H1 (cell line): ENCODE data around the gene VPS13A. TPM values are rescaled to one million over a fixed set of nuclear protein-coding genes. Genes with fewer than 3 reads are reported as not detected.

ENCODE experiments used
- SAP30 ChIP-seq: fragments of 300-600 bp; sonication (generic); IDR thresholded peaks from 2 replicates; pipeline ENCODE4 v1.7.1; 2012; ENCODE audit warnings: low read length, moderate library complexity, mild to moderate bottlenecking, inconsistent platforms; ENCODE audit not compliant: insufficient read depth, insufficient replicate concordance
- TCF12 ChIP-seq: IDR thresholded peaks from 2 replicates; pipeline ENCODE4 v1.6.1; 2011; ENCODE audit warnings: low read depth, mild to moderate bottlenecking, low read length
- polyA plus RNA-seq, 7 experiments: library from polyadenylated mRNA; depleted of rRNA in 3 of 7; stranded (reverse) in 5 of 7; unstranded in 2 of 7; fragments of >200 nt in 5 of 7; fragments of 200-250 nt in 2 of 7; gene quantifications; 1 replicate in 5 of 7; 2 replicates in 1 of 7; 4 replicates in 1 of 7; pipeline versions ENCODE4 v1.2.1 to v1.2.3, GENCODE V29; 2011 to 2013; ENCODE audit warnings: missing spikeins in 2 of 7, mixed read lengths in 2 of 7
- total RNA-seq: library from RNA; stranded (reverse); fragmentation: NEBNext Ultra II Directional; extraction: Animal tissue kit (Norgen Biotek cat#: 25700); gene quantifications from 2 replicates; pipeline ENCODE4 v1.2.1, GENCODE V29; 2021

VPS13A gene
- total and polyA plus RNA-seq, 2 of the 8 experiments (the other 6 are each of a cell fraction or from before 2014, with no cell fraction given), result 6.0 to 36.5 TPM

DNA sequence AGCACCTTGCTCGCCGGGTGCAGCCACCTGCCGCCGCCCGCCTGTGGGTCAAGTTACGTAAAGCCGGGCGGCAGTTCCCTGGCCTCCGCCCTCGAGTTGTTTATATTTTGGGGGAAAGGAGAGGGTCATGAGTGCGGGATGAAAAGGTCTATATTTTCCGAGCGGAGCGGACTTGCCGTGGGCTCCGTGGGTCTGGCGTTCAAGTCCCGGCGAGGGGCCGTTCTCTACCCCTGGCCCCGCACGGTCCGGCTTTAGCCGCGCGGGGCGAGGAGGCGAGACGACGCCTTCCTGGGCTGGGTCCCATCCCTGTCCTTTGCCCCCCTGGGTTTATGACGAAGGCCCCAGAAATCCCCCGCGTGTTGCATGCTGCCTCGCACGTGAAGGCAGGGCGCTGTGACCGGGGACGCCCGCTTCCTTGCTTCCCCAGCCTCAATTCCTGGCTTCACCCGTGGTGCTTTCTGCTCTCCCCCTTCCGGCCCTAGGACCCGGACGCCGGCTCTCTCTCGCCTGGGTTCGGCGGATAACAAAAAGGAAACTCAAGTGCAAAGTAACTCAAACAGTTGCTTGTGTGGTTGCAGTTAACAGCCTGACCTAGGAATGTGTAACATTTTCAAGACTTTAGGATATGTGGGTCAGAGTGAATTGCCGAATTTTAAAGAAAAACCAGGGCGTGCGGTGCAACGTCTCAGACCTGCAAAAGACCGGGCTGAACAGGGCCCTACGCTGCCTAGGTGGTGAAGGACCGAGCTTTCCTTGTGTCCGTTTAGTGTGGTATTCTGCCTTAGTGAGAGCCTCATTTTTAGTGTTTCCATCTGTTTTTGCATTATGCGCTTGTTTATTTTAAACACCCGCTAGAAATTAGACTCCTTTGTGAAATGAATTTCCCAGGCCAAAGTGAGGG, 810 bp downstream of the VPS13A start (continued):
- TF ChIP-seq SAP30 (peak; percentile 44), TCF12 (no peak)
- TF ChIP-seq, all 59 proteins: peak for 7
